ENCODE data around the gene SLC12A3.
"Not testable (repeated sequence)": the region's sequence is repeated elsewhere in the genome, so short reads cannot be mapped to it uniquely, and the experiment has no call there.

The SLC12A3 gene

DNA sequence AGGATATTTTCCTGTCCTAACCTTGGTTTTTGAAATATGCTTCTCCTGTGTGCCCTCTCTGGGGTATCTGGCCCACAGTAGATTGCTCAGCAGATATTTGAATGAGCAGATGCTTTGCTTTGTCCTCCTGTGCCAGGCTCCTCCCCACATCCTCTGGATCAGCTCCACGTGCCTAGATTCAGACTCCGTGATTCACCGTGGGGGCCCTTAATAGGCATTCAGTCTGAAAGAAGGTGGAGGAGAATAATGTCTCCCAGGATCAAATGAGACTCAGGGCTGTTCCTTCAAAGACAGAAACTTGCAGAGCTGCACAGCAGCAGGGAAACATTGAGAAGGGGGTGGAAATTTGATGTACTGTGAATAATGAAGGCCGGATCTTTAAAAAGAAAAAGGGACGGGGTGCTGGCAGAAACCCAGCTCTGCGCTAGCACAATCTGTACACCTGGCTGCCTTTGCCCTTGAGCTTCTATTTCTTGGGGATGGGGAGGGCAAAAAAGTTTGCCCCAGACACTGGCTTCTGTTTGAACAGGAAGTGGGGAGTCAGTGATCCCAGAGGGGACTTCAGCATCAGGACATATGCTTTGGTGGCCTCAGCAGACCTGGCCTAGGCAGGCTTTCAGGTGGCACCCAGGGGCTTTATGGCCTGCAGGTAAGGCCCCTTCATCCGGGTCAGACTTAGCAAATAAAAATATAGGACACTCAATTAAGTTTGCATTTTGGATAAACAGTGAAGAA lies 15.9 kb upstream of the SLC12A3 start:
- DNase-seq: no peak

DNA sequence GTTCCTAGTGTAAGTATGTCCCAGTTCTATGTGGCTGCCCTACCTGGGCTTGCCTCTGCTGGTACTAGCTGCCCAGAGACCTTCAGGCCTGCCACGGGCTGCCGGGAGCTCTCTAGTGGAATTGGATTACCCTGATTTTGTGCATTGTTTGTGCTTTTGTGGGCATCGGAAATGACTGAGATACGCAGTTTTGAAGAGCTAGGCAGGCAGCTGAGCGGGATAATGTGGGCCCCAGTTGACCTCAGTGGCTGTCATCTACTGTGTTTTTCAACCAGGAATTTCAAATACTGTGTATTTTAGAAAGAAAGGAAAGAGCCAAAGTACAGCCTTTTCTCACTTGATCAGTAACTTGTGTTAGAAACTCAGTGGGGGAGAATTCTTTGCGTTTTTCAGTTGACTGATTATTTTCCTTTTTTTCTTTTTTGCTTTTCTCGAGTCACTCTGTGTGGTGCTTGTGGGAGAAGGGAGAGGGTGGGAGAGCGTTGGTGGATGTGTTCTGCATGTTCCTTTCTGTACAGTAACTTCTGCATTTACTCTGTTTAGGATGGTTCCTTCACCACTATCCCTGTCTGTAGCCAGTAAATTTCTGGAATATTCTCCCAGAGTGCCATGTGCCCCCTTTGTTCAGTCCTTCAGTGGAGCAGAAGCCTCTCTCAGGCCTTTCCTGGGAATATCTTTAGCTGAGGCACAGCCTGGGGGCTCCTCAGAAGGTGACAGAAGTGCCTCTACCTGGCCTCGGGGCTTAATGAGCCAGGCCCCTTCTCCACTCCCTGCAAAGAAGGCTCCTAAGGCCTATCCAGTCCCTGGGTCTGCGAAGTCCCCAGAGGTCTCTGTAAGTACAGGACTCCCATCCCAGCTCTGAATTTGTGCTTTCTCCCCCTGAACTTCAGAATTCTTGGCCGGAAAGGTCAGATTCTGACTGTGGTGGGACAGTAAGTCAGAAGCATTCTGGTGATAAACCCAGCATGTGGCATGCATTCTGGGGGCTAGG lies 15.0 kb upstream of the SLC12A3 start:
- no peak for DNase-seq

DNA sequence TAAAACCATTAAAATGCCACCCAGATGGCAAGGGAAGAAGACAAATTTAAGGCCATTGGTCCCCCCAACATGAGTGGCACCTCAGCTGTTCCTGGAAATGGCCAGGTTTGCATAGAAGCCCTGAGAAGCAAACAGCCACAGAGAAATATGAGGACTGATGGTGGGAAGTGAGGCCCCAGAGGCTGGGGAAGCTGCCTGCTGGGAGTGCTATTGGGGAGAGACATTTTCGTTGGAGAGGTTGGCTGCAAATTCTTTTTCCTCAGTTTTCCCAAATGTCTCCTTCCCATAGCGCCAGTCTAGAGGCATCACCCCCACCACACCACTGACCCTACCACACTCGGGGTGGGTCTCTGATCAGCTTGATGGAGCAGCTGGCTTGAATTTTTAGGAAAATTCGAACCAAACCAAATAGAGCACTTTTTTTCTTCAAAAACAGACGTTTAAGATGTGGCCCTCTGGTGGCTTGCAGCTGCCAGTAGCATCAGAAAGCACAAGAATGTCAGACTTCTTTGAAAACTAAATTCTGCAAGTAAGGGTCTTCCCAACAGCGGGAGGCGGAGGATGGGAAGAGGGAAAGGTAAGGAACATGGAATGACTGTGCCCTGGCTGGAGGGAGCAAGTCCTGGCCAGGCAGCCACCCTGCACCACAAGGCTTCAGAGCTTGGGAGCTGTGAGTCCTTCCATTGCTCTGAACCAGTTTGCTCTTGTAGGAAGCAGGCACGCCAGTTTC lies 13.2 kb upstream of the SLC12A3 start:
- no peak for DNase-seq

DNA sequence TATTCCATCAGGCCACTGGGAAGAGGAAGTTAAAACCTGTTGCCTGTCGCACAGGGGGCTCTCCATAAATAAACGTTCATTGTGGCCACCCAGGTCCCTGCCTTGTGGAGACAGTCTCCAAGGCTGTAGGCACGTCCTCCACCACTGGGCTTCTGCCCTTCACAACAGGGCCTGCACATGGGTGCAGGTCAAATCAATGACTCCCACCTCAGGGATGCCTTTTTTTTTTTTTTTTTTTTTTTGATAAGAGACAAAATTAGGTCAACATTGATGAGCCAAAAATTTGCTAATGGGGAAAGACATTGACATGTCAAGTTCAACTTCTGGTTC lies 12.6 kb upstream of the SLC12A3 start:
- DNase-seq: no peak

DNA sequence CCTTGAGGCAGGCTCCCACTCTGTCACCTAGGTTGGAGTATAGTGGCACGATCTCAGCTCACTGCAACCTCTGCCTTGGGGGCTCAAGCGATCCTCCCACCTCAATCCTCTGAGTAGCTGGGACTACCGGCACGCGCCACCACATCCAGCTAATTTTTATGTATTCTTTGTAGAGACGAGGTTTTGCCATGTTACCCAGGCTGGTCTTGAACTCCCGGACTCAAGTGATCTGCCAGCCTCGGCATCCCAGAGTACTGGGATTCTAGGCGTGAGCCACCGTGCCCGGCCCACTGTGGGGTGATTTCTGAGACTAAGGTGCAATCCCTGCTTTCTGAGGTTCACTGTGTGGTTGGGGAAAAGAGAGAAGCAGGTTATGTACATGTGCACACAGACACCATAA lies 12.0 kb upstream of the SLC12A3 start:
- no peak for DNase-seq

DNA sequence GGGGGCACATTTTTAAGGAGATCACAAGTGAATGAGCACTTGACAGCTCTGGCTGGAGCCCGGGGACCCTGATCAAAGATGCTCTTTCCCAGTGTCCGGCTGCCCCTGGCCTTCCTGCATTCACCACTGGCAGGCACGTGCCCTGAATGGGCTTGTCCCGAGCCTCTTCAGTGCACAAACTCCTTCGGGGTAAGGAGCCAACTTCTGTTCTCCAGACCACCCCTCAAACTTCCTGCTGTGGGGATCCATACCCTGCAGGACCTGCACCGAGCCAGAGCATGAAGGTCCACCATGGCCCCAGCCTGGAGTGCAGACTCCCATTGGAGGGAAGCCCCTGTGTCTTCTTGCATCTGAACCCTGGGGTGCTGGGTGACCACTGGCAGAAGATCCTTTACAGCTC lies 9.8 kb upstream of the SLC12A3 start:
- DNase-seq: no peak

DNA sequence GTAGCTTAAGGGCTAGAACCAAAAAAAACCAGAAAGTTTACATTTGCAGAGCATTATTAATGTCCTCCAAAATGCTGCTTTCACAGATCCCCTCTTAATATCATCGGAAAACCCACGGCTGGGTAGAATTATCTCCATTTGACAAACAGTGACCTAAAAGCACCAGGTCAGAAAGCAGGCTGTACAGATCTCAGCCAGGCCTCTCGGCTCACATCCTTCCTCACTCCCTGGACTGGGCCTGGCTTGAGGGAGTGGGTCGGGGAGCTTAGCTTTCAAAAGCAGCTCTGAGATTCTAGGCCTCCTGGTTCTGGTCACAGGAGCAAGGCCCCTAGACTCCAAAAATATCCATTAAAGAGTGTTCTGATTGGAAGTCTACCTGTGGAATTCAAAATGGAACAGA lies 9.1 kb upstream of the SLC12A3 start:
- no peak for DNase-seq

DNA sequence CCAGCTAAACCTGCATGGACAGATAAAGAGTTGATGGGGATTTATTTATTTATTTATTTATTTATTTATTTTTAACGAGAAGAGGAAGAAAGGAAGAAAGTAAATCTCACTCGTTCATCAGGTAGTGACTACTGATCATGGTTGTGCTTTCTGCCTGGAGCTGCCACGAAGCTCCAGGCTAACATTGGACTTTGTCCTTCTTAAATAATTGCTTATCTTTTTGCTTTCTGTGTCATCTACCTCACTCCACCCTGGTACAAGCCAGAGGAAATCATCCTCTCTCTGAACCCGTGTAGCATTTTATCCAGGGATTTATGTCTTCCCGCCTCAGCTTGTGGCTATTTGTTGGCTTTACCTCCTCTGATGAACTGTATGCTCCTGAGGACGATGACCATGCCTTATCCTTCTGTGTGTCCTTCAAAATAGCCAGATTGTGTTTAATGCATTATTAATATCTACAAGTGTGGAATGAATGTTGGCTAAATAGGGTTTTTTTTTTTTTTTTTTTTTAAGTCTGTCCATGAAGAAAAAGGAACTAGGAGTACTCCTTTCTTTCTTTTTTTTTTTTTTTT lies 8.0 kb upstream of the SLC12A3 start:
- DNase-seq: no peak

DNA sequence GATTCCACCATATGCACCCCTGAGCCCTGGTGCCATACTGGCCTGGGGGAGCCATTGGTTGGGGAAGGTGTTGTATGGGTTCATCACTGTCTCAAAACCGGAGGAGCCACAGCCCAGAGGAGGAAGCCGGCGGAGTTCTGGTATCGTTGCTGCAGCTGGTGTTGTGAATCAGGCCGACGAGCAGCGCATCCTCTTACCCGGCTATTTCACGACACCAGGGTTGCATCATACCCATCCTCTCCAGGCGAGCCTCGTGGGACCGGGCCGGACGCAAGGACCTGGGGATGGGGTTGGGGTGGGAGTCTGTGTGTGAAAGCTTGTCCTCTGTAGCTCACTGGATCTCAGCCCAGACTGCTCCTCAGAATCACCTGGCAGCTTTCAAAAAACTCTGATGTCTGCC lies 6.6 kb upstream of the SLC12A3 start:
- DNase-seq: no peak

DNA sequence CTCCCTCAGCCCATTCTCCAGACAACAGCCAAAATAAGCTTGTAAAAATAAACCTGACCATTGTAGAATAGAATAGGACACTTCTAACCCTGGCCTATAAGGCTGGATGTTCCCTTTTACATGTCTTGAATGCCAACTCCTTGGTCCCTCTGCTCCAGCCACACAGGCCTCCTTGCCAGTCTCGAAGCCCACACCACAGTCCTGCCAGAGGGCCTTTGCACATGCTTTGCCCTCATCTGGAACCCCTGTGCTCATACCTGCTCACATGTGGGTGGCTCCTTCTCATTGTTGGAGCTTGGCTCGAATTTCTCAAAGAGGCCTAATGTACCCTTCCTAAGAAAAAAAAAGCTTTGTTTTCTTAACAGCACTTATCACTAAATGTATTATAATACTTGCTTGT lies 5.4 kb upstream of the SLC12A3 start:
- DNase-seq: no peak

DNA sequence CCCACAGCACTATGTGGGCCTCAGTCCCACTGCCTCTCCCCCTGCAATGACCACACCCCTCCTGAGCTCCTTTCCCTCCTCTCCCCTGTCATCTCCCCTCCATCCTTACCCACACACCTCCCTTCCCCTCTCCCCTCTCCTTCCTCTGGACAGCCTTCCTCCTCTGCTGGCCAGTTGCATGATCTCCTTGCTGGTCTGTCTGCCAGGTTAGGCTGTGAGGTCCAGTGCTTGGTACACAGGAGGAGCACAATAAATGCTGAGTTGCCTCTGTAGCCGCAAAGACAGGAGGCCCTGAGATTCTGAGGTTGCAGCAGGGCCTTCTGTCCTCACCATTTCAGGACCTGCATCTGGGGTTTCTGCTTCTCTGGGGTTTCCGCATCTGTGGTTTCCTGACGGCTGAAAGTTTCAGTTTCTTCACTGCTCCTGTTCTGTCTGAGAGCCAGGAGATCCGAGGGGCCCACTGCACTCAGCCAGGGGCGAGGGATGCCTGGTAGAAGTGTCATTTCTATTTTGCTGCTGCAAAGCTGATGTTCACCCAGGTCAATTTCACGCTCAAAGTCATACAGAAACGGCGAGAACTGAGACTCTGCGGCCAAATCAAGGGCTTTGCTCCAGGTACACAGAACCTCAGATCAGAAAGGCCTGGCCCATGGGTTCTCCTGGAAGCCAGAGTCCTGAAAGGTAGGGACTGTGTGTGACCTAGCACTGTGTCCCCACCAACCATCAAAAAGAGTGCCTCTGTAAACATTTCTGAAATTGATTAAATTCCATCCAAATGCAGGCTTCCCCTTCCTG lies 4.6 kb upstream of the SLC12A3 start:
- DNase-seq: no peak

DNA sequence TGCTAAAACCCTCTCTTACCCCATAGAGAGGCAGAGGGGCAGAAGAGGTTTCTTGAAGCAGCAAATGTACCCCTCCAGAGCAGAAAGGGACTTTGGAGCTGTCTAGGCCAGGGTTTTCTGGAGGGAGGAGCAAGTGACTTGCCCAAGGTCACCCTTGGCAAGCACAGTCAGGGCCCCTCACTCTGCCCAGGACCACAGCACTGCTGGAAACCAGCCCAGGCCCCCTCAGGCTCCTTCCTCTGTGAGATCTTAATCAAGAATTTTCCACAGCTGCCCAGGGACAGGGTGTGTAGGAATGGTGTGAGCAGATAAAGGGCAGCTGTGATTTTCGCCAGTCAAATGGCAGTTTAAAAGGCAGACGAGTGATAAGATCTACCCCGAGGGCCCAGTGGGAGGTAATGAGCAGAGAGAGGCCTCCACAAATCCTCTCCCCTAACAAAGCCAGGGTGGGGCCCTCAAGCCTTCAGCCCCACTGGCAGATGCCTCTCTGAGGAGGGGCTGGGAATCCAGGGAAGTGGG lies 3.9 kb upstream of the SLC12A3 start:
- no peak for DNase-seq

DNA sequence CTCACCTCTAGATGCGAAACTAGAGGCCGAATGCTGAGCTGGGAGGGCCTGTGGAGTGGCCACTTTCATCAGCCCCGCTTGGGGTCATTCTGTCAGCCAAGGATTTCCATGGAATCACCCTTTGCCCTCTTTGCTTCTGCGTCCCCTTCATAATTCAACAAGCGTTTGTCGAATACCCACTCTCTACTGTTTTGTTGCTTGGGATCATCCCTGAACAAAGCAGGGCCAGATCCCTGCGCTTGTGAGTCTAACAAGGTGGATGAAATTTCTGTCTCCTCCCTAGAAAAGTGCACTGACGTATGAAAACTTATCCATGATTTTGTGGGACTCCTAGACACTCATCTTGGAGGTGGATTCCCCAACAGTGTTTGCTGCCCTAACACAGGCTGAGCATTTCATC lies 3.3 kb upstream of the SLC12A3 start:
- no peak for DNase-seq

DNA sequence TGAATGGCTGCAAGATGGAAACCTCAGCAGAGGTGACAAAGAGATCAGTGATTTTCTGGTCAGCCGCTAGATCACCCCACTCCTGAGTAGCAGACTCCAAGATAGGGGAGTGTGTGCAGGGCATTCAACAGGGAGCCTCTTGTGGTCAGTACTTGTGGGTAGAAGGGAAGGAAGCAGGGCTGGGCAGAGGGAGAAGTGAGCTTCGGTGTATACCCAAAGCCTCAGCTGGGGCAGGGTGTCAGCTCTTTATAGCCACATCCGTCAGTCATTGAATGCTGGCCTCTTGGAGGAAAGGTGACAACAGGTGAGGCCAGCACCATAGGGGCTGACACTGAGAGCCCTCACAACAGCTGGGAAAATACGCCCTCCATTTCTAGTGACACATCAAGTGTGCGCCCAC lies 2.2 kb upstream of the SLC12A3 start:
- DNase-seq: no peak

DNA sequence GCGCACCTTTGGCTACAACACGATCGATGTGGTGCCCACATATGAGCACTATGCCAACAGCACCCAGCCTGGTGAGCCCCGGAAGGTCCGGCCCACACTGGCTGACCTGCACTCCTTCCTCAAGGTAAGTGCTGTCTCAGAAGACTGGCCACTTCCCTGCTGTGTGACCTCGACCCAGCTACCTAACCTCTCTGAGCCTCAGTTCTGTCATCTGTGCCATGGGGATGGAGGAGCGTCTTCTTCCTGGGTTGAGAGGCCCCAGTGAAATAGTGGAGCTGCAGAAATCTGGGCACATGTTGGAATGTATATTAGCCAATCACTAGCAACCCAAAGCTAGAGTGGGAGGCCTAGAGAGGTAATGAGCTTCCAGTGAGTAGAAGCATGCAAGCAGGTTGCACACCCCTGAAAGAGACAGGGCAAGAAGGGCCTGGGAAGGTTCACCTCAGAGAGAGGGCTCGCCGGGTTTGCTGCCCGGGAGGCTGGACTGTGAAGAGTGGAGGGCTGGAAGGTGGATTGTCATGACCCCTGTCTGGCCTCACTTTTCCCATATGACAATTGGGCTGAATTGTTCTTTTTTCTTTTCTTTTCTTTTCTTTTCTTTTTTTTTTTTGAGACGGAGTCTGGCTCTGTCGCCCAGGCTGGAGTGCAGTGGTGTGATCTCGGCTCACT lies 521 bp downstream of the SLC12A3 start:
- no peak for DNase-seq

DNA sequence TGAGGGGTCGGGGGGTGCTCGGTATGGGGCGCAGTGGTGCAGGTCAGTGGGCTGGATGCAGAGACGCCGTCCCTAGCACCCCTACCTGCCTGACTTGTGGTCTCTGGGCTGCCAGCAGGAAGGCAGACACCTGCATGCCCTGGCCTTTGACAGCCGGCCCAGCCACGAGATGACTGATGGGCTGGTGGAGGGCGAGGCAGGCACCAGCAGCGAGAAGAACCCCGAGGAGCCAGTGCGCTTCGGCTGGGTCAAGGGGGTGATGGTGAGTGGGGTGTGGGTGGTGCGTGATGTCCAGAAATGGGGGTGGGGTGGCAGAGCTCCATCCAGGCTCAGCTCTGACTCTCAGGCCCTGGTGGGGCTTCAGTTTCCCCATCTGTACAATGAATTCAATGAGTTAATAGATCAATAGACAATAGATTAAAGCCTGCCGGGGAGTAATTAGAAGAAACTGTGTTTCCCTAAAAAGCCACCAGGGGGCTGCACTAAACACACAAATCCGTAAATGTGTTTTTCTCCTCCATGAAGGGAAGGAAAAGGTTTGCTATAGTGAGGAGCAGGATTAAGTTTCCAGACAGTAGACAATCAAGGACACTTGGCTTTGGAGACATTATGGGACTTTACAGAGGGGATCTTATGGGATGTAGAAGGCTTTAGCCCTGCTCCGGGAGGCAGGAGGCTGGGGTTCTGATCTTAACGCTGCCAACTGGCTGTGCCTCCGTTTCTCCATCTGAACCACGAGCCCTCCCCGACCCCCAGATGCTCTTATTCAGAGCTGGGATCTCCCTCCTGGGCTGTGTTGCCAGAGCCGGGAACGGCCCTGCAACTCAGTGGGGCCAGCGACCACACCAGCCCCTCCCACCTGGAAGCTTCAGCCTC lies 2.2 kb downstream of the SLC12A3 start:
- DNase-seq: no peak

DNA sequence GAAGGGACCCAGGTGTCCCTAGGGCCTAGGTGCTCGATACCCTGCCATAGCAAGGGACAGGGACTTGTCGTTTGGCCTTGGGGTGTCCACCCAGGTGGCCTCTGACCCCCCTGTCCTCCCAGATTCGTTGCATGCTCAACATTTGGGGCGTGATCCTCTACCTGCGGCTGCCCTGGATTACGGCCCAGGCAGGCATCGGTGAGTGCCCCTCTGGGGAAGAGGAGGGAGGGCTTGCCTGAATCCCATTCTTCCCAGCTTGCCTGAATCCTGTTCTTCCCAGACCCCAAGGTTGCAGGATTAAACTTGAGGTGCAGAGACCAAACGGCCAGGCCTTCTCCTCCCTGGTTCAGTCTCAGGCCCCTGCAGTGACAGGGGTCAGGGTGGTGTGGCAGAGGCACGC lies 3.2 kb downstream of the SLC12A3 start:
- DNase-seq: no peak

DNA sequence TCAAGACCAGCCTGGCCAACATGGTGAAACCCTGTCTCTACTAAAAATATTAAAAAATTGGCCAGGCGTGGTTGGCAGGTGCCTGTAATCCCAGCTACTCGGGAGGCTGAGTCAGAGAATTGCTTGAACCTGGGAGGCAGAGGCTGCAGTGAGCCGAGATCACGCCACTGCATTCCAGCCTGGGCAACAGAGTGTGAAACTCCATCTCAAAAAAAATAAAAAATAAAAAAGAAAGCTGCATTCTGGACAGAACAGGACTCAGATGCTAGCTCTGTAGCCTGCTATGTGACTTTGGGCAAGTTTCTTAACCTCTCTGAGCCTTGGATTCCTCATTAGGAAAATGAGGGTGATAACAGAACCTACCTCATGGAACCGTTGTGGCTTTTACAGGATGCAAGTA lies 3.8 kb downstream of the SLC12A3 start:
- DNase-seq: not testable (repeated sequence)

DNA sequence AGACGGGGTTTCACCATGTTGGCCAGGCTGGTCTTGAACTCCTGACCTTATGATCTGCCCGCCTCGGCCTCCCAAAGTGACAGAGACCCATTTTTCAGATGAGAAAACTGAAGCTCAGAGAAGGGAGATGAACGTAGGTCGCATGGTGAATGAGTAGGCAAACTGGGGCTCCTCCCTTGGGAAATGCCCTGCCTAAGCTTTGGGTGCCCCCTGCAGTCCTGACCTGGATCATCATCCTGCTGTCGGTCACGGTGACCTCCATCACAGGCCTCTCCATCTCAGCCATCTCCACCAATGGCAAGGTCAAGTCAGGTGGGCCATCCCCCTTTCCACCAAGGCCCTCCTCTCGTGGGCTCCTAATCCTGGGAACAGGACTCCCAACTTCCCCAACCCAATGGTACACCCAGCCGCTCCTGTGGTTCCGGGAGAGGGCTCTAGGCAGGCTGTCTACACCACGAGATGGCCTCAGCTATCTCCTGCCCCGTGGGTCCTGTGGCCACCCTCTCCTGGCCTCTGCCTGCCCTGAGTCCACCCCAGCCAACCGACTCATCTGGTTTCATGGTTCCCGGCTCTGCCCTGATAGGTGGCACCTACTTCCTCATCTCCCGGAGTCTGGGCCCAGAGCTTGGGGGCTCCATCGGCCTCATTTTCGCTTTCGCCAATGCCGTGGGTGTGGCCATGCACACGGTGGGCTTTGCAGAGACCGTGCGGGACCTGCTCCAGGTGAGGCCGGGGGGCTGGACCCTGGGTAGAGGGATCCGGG lies 4.7 kb downstream of the SLC12A3 start:
- DNase-seq: no peak

Data from KG1 (cell line).